KOPT-K1 (cell line): ENCODE data around the gene BRMS1L.
"Not testable (repeated sequence)": the region's sequence is repeated elsewhere in the genome, so short reads cannot be mapped to it uniquely, and the experiment has no call there.

ENCODE experiments used
- H3K27ac ChIP-seq: fragments of 200-600 bp; sonication (generic); 2 replicates; pipeline ENCODE4 v1.5.1; 2016; ENCODE audit warnings: antibody characterized with exemption, mild to moderate bottlenecking, low read depth, low read length; ENCODE audit not compliant: poor library complexity, severe bottlenecking
- H3K36me3 ChIP-seq: fragments of 200-600 bp; sonication (generic); 2 replicates; pipeline ENCODE4 v1.5.1; 2017; ENCODE audit warnings: antibody characterized with exemption, mild to moderate bottlenecking, low read length, moderate library complexity; ENCODE audit not compliant: insufficient read depth
- H3K9me3 ChIP-seq: fragments of 200-600 bp; sonication (generic); 2 replicates; pipeline ENCODE4 v1.5.1; 2017; ENCODE audit warnings: antibody characterized with exemption, low read length, mild to moderate bottlenecking; ENCODE audit not compliant: insufficient read depth, poor library complexity, severe bottlenecking

BRMS1L gene, protein sequence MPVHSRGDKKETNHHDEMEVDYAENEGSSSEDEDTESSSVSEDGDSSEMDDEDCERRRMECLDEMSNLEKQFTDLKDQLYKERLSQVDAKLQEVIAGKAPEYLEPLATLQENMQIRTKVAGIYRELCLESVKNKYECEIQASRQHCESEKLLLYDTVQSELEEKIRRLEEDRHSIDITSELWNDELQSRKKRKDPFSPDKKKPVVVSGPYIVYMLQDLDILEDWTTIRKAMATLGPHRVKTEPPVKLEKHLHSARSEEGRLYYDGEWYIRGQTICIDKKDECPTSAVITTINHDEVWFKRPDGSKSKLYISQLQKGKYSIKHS

DNA sequence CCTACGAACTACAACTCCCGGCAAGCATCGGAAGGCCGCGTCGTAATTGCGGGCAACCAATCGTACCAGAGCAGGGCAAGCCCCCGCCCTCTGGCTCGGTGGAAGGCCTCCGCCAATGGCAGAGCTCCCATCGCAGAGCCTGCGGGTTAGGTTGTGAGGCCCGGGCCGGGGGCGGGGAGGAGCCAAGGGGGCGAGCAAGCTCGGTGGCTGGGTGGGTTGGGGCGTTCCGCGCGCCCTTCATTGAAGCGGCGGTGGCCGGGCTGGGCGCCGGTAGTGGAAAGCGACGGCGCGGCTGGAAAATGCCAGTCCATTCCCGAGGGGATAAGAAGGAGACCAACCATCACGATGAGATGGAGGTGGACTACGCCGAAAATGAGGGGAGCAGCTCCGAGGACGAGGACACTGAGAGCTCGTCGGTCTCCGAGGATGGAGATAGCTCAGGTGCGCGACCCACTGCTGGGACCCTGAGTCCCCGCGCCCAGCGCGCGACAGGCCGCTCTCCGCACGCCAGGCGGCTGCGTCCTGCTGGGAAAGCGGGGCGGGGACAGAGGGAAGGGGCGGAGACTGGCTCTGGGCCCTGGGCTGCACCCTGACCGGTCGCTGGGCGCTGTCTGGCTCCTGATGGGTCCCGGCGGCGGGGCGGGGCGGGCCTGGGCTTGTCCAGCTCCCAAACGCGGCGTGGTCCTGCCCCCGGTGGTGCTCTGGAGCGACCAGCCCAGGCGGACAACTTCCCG is at the start of gene BRMS1L:
TSS of gene BRMS1L (plus strand) at position 121 of the 734 bp plus-strand sequence. CDS start at position 300, 179 bp downstream.
- no peaks in the 10 kb centered on the region for H3K9me3 ChIP-seq
- H3K27ac ChIP-seq = peak within 1 kb of the TSS; percentile 71
- H3K36me3 ChIP-seq = peaks cover 7% of the 10 kb centered on the region

GRCh38 chr14:35776823-35777222 is 49.3 kb upstream of the BRMS1L start:
- Histone ChIP-seq H3K36me3 (no peaks in the 10 kb centered on the region), H3K9me3 (peaks cover 8% of the 10 kb centered on the region), H3K27ac (no peak overlapping the region)

DNA sequence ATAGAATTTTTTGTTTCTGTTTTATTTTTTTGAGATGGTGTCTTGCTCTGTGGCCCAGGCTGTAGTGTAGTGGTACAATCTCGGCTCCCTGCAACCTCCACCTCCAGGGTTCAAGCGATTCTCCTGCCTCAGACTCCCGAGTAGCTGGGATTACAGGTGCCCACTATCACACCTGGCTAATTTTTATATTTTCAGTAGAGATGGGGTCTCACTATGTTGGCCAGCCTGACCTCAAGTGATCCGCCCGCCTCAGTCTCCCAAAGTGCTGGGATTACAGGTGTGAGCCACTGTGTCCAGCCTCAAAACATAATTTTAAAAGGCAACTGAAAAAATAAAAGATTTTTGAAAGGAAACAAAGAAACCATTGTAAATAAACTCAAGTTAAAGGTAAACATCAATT is 48.6 kb upstream of the BRMS1L start:
- H3K36me3 ChIP-seq, H3K9me3 ChIP-seq, H3K27ac ChIP-seq: not testable (repeated sequence)

- no peaks in the 10 kb centered on the region for H3K36me3 ChIP-seq
- no peak overlapping the region for H3K27ac ChIP-seq
- peaks cover 9% of the 10 kb centered on the region for H3K9me3 ChIP-seq
Observed at GRCh38 chr14:35779368-35779767, 46.8 kb upstream of the BRMS1L start.

- H3K36me3 ChIP-seq = no peaks in the 10 kb centered on the region
- H3K9me3 ChIP-seq = peaks cover 9% of the 10 kb centered on the region
- no peak overlapping the region for H3K27ac ChIP-seq
Observed at GRCh38 chr14:35783699-35784098, 42.4 kb upstream of the BRMS1L start.

DNA sequence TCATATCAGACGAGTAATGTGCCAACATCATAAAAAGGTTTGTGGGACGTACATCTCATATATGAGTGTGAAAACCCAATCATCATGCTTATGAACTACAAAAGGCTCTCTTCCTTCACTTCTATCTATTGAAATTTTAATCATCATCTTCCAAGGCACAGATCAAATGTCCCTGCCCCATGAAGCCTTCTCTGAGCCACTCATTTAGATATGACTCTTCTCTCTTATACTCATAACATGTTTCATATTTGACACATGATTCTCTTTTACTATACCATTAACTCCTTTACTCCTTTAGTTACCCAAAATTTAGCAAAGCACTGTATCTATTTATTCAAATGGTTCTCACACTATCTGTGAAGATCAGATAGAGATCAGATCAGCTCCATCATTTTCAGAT is 39.3 kb upstream of the BRMS1L start:
- Histone ChIP-seq H3K9me3 (peaks cover 1% of the 10 kb centered on the region), H3K27ac (no peak overlapping the region), H3K36me3 (no peaks in the 10 kb centered on the region)

DNA sequence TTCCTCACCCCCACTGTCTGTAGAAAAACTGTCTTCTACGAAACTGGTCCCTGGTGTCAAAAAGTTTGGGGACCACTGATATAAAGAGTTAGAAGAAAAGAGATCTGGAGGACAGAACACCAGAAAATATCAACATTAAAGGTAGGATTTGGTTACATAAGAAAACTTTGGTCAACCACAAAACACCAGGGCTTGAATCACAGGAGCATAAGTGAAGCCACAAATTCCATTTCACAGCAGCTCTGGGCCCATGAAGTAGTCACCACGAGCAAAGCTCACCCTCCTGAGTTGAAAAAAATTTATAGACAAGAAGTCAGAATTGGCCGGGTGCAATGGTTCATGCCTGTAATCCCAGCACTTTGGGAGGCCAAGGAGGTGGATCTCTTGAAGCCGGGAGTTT is 36.5 kb upstream of the BRMS1L start:
- no peak overlapping the region for H3K27ac ChIP-seq
- no peaks in the 10 kb centered on the region for H3K36me3 ChIP-seq
- no peaks in the 10 kb centered on the region for H3K9me3 ChIP-seq

- Histone ChIP-seq H3K9me3 (no peaks in the 10 kb centered on the region), H3K36me3 (no peaks in the 10 kb centered on the region), H3K27ac (no peak overlapping the region)
Observed at GRCh38 chr14:35797796-35798195, 28.3 kb upstream of the BRMS1L start.

GRCh38 chr14:35806006-35806907 is 19.9 kb upstream of the BRMS1L start:
- no peak overlapping the region for H3K27ac ChIP-seq
- H3K36me3 ChIP-seq = no peaks in the 10 kb centered on the region
- no peaks in the 10 kb centered on the region for H3K9me3 ChIP-seq

DNA sequence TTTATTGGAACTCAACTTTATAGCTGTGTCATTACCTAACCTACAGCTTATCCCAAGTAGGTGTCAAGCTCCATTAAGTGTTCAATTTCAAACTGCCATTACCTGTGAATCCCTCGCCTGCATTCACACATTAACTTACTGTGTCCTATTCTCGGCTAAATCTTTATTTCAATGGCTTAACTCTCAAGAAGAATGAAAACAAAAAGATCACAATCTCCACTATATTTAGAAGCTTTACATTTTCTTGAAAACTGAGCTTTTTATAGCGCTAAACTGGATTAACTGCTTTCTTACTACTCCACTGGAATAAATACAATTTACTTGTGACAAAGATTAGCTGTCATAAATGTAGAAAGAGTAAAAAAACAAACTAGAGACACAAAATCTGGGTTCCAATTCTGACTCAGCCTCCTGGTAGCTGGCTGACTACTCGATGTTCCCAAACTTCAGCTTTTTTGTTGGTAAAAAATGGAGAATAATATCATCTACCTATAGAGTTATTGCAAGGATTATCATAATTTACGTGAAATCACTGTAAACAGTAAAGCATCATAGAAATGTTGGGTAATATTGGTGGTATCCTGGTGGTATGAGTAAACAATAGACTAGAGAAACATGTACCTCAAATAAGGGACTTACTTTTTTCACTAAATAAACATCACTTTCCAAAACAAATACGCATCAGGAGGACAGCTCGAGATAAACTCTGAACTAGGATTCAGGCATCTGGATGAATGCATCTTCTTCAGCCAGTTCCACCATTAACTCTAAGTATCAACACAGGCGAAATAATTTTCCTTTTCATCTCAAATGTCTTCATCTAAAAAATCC is 18.8 kb upstream of the BRMS1L start:
- Histone ChIP-seq H3K9me3 (no peaks in the 10 kb centered on the region), H3K27ac (no peak overlapping the region), H3K36me3 (no peaks in the 10 kb centered on the region)

GRCh38 chr14:35808076-35808637 is 18.0 kb upstream of the BRMS1L start:
- no peaks in the 10 kb centered on the region for H3K9me3 ChIP-seq
- H3K36me3 ChIP-seq = no peaks in the 10 kb centered on the region
- peak overlapping the region; percentile 68 for H3K27ac ChIP-seq

DNA sequence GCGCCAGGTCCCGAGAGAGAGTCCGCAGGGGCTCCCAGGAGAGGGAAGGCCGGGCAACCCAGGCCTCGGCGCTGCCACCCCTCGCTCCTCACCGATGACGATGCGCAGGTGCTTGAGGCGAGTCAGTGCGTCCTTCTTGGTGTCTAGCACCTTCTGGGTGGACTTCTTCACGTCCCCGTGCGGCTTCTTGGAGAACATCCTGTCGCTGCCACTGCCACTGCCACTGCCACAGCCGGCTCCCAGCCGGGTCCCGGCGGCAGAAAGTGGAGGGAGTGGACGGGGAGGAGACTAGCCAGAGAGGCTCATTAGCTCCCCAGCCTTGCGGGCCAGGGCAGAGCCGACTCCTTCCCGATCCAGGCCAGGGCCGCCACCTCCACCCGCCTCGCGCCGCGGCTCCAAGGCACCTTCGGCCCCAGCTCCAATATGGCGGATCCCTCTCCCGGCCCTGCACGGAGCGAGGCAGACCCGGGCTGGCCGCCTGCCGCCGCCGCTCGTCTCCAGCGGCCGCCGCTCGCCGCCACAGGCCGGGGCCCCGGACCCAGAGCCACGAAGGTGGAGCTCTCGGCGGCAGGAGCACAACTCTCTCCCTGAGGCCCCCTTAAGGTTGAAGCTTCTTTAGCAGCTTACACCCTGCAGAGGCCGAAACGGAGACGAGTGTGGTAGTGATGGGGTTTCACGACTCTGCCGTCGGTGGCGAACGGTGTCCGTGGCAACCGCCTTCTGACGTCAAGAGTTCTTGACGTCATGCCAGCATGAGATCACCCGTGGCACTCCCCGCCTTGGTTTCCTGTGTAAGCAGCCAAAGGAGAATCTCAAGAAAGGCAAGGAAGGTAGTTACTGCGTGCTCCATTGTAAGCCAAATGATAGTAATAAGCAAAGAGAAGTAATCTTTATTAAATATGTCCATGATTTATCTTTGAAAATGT is 17.2 kb upstream of the BRMS1L start, which contains the start of gene RALGAPA1:
TSS of gene RALGAPA1 (minus strand) at position 658 of the 926 bp plus-strand sequence. CDS start at position 198, 460 bp downstream.
- H3K36me3 ChIP-seq, H3K9me3 ChIP-seq: not testable (repeated sequence)
- H3K27ac ChIP-seq = peak within 1 kb of the TSS; percentile 68

DNA sequence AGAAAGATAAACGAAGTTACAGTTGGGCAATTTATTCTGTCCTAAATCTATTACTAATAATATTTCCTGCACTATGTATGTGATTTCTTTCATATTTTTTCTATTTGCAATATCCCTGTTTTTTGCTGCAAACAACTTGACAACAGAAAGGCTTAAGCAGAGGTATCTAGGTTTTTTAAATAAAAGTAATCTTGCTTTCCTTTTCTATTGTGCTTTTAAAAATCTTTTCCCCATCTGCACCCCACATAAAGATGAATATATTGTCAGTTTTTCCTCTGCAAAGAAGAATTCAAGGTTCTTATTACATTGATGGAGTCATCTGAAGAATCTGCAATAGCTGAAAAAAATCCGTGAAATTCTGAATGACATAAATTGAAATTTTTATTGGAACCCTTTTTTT is 16.5 kb upstream of the BRMS1L start:
- Histone ChIP-seq H3K27ac (no peak overlapping the region), H3K36me3 (no peaks in the 10 kb centered on the region), H3K9me3 (no peaks in the 10 kb centered on the region)
